GM12891 (cell line): ENCODE data around the gene GRM7.

ENCODE experiments used
- DNase-seq: peaks from one replicate; pipeline ENCODE4 v3.0.0; 2011; ENCODE audit warnings: low spot score; ENCODE audit not compliant: insufficient read length
- FAIRE-seq: peaks from 2 replicates; lab custom pipeline; 2011; peaks lifted over from hg19 to GRCh38; lab: Jason Lieb, UNC
- PAX5 ChIP-seq: IDR thresholded peaks from 2 replicates; pipeline ENCODE4 v1.6.1; 2011; ENCODE audit warnings: low read length, moderate library complexity, mild to moderate bottlenecking; ENCODE audit not compliant: insufficient read depth, severe bottlenecking
- POLR2A ChIP-seq: IDR thresholded peaks from 2 replicates; pipeline ENCODE4 v1.6.1; 2011; ENCODE audit warnings: low read depth, low read length, control low read depth
- POLR2AphosphoS5 ChIP-seq: IDR thresholded peaks from 2 replicates; pipeline ENCODE4 v1.6.1; 2011; ENCODE audit warnings: low read depth, low read length, control low read depth
- POU2F2 ChIP-seq: IDR thresholded peaks from 2 replicates; pipeline ENCODE4 v1.6.1; 2011; ENCODE audit warnings: low read depth, mild to moderate bottlenecking, control low read depth, low read length, moderate library complexity
- SPI1 ChIP-seq: IDR thresholded peaks from 2 replicates; pipeline ENCODE4 v1.6.1; 2011; ENCODE audit warnings: low read depth, low read length, control low read depth
- TAF1 ChIP-seq: IDR thresholded peaks from 2 replicates; pipeline ENCODE4 v1.6.1; 2011; ENCODE audit warnings: low read depth, low read length, control low read depth

The GRM7 gene

GRCh38 chr3:7565574-7565973, 704.7 kb downstream of the GRM7 start:
- TF ChIP-seq POLR2AphosphoS5 (no peak), TAF1 (no peak)
- DNase-seq (no peak), FAIRE-seq (no peak)

- TF ChIP-seq TAF1 (no peak), PAX5 (no peak), POLR2AphosphoS5 (no peak), POLR2A (no peak), POU2F2 (no peak), SPI1 (no peak)
- FAIRE-seq (no peak), DNase-seq (no peak)
These were observed 706.2 kb downstream of the GRM7 start for GRCh38 chr3:7567160-7567559.

GRCh38 chr3:7568526-7569184, 707.7 kb downstream of the GRM7 start:
- DNase-seq (no peak), FAIRE-seq (no peak)
- TF ChIP-seq TAF1 (no peak), POLR2A (no peak), POU2F2 (no peak), SPI1 (no peak), PAX5 (no peak), POLR2AphosphoS5 (no peak)

- TF ChIP-seq TAF1 (no peak), POLR2AphosphoS5 (no peak), PAX5 (no peak), SPI1 (no peak), POU2F2 (no peak), POLR2A (no peak)
- FAIRE-seq: no peak
- DNase-seq: no peak
These were observed 712.4 kb downstream of the GRM7 start for GRCh38 chr3:7573330-7573729.

- FAIRE-seq (no peak), DNase-seq (no peak)
- no peak for TF ChIP-seq TAF1
- TF ChIP-seq SPI1: no peak
- TF ChIP-seq POU2F2: no peak
- TF ChIP-seq POLR2A: no peak
- TF ChIP-seq PAX5: no peak
- TF ChIP-seq POLR2AphosphoS5: no peak
These were observed 713.5 kb downstream of the GRM7 start for GRCh38 chr3:7574435-7574834.

GRCh38 chr3:7576071-7576470, 715.2 kb downstream of the GRM7 start:
- FAIRE-seq (no peak), DNase-seq (no peak)
- no peak for TF ChIP-seq POLR2A
- no peak for TF ChIP-seq POU2F2
- no peak for TF ChIP-seq TAF1
- TF ChIP-seq SPI1: no peak
- TF ChIP-seq POLR2AphosphoS5: no peak
- no peak for TF ChIP-seq PAX5

- TF ChIP-seq POU2F2 (no peak), POLR2A (no peak), TAF1 (no peak), SPI1 (no peak)
- no peak for DNase-seq
These were observed 715.6 kb downstream of the GRM7 start for GRCh38 chr3:7576506-7576905.

GRCh38 chr3:7577513-7577912, 716.6 kb downstream of the GRM7 start:
- no peak for DNase-seq
- no peak for FAIRE-seq
- TF ChIP-seq TAF1 (no peak), SPI1 (no peak), POLR2AphosphoS5 (no peak), PAX5 (no peak), POLR2A (no peak), POU2F2 (no peak)

More at GRCh38 chr3:7576506-7576905, 715.6 kb downstream of the GRM7 start:
- no peak for FAIRE-seq

GRCh38 chr3:7581831-7582230, 720.9 kb downstream of the GRM7 start:
- DNase-seq (no peak), FAIRE-seq (no peak)
- TF ChIP-seq SPI1: no peak

GRCh38 chr3:7585052-7585451, 724.1 kb downstream of the GRM7 start:
- TF ChIP-seq SPI1: no peak
- TF ChIP-seq POU2F2: no peak
- no peak for TF ChIP-seq POLR2AphosphoS5
- no peak for TF ChIP-seq POLR2A
- no peak for TF ChIP-seq TAF1
- TF ChIP-seq PAX5: no peak
- DNase-seq: no peak

GRCh38 chr3:7588236-7588635, 727.3 kb downstream of the GRM7 start:
- no peak for TF ChIP-seq POLR2A
- TF ChIP-seq SPI1: no peak
- no peak for TF ChIP-seq POU2F2
- TF ChIP-seq PAX5: no peak
- no peak for TF ChIP-seq TAF1
- TF ChIP-seq POLR2AphosphoS5: no peak
- no peak for DNase-seq
- no peak for FAIRE-seq

More at GRCh38 chr3:7585052-7585451, 724.1 kb downstream of the GRM7 start:
- no peak for FAIRE-seq
